HCT116 (cell line): ENCODE data around the gene P4HA2. TPM values are rescaled to one million over a fixed set of nuclear protein-coding genes. Genes with fewer than 3 reads are reported as not detected.

Source experiments
- ATAC-seq: fragments of 200-7000 bp; cut with Tn5 transposase; 2 replicates; pipeline ENCODE4 v1.9.1; 2020; ENCODE audit warnings: mild to moderate bottlenecking, moderate library complexity
- BruUV-seq: library from RNA; stranded (reverse); fragments of 400-500 nt; replicated peaks from 2 replicates; lab custom pipeline; 2021; lab: Mats Ljungman, UMichigan
- CTCF ChIA-PET: fragments of 300-600 bp; sonication (Branson Sonifier 250); formaldehyde crosslinking; loops from one replicate; lab custom pipeline; 2021; ENCODE audit warnings: antibody characterized with exemption; lab: Charles Lee
- POLR2A ChIA-PET: fragments of 300-600, 350-600 bp; sonication (Branson Sonifier 250); formaldehyde crosslinking; loops from one replicate; lab custom pipeline; 2021; ENCODE audit warnings: antibody characterized with exemption; lab: Charles Lee
- RAD21 ChIA-PET, 2 experiments: fragments of 300-600 bp; sonication (Branson Sonifier 250); formaldehyde crosslinking; loops; one replicate each; lab custom pipeline; 2023; ENCODE audit warnings: low total read pairs in 2 of 2; ENCODE audit not compliant: uncharacterized antibody in 2 of 2, unreplicated experiment in 2 of 2, low non-redundant PET in 1 of 2; lab: Charles Lee
- DNase-seq: peaks from one replicate; pipeline ENCODE4 v3.0.0-alpha.2; 2010; ENCODE audit warnings: low read depth, low spot score
- H2AFZ ChIP-seq: fragments of 200-600 bp; shearing (Covaris generic), sonication (generic); 2 replicates; pipeline ENCODE4 v1.6.1; 2017; ENCODE audit warnings: low read depth, mixed run types, mixed read lengths, antibody characterized with exemption, low read length; ENCODE audit not compliant: poor library complexity, severe bottlenecking
- H3K27ac ChIP-seq: 2 replicates; pipeline ENCODE4 v1.5.1; 2012; ENCODE audit warnings: low read depth, low read length
- H3K27me3 ChIP-seq: fragments of 200-600 bp; sonication (generic); 2 replicates; pipeline ENCODE4 v1.6.1; 2016; ENCODE audit warnings: mixed run types, low read length, mixed read lengths; ENCODE audit not compliant: insufficient read depth
- H3K36me3 ChIP-seq, 2 experiments: fragments of 200-500 bp in 1 of 2; fragments of 200-600 bp in 1 of 2; sonication (Bioruptor generic) in 1 of 2; sonication (generic) in 1 of 2; 2 replicates each; pipeline versions ENCODE4 v1.5.1 to v1.6.1; 2014 to 2016; ENCODE audit warnings: low read length in 2 of 2, inconsistent platforms in 1 of 2, mixed read lengths in 1 of 2, mixed run types in 1 of 2; ENCODE audit not compliant: insufficient read depth in 2 of 2, control insufficient read depth in 1 of 2
- H3K4me1 ChIP-seq, 2 experiments: fragments of 200-600 bp in 1 of 2; sonication (generic) in 1 of 2; 2 replicates each; pipeline versions ENCODE4 v1.5.1 to v1.6.1; 2012 to 2017; ENCODE audit warnings: low read length in 2 of 2, inconsistent platforms in 1 of 2, mild to moderate bottlenecking in 1 of 2, mixed read lengths in 1 of 2, mixed run types in 1 of 2, moderate library complexity in 1 of 2; ENCODE audit not compliant: insufficient read depth in 2 of 2, control insufficient read depth in 1 of 2
- H3K4me2 ChIP-seq: fragments of 200-600 bp; sonication (generic); 2 replicates; pipeline ENCODE4 v1.6.1; 2017; ENCODE audit warnings: mixed run types, low read length, mixed read lengths
- H3K4me3 ChIP-seq, 2 experiments: fragments of 200-600 bp in 1 of 2; sonication (generic) in 1 of 2; replicated peaks in 1 of 2; 2 replicates each; pipeline ENCODE4 v1.5.1; 2011 to 2016; ENCODE audit warnings: low read length in 2 of 2, control low read depth in 1 of 2, low read depth in 1 of 2, mild to moderate bottlenecking in 1 of 2, mixed read lengths in 1 of 2, mixed run types in 1 of 2
- H3K79me2 ChIP-seq: fragments of 200-600 bp; sonication (generic); 2 replicates; pipeline ENCODE4 v1.6.1; 2017; ENCODE audit warnings: mild to moderate bottlenecking, mixed run types, low read length, moderate library complexity, mixed read lengths; ENCODE audit not compliant: insufficient read depth
- H3K9ac ChIP-seq: fragments of 200-600 bp; sonication (generic); 2 replicates; pipeline ENCODE4 v1.6.1; 2016; ENCODE audit warnings: low read length, mixed read lengths
- H3K9me2 ChIP-seq: fragments of 200-600 bp; sonication (generic), shearing (Covaris generic); 2 replicates; pipeline ENCODE4 v1.6.1; 2017; ENCODE audit warnings: mixed run types, mild to moderate bottlenecking, moderate library complexity; ENCODE audit not compliant: insufficient read depth
- H3K9me3 ChIP-seq, 2 experiments: fragments of 200-500 bp in 1 of 2; fragments of 200-600 bp in 1 of 2; sonication (Bioruptor generic) in 1 of 2; sonication (generic) in 1 of 2; 2 replicates each; pipeline ENCODE4 v1.6.1; 2014 to 2017; ENCODE audit warnings: low read length in 2 of 2, mixed read lengths in 2 of 2, inconsistent platforms in 1 of 2, low read depth in 1 of 2, mild to moderate bottlenecking in 1 of 2, mixed run types in 1 of 2, moderate library complexity in 1 of 2; ENCODE audit not compliant: control insufficient read depth in 1 of 2, insufficient read depth in 1 of 2
- H4K20me1 ChIP-seq: fragments of 200-600 bp; sonication (generic), shearing (Covaris generic); 2 replicates; pipeline ENCODE4 v1.6.1; 2017; ENCODE audit warnings: mixed run types, mild to moderate bottlenecking, moderate library complexity; ENCODE audit not compliant: insufficient read depth
- CBX3 ChIP-seq: IDR thresholded peaks from 2 replicates; pipeline ENCODE4 v1.6.1; 2012; ENCODE audit warnings: low read depth
- CEBPB ChIP-seq: IDR thresholded peaks from 2 replicates; pipeline ENCODE4 v1.6.1; 2012; ENCODE audit warnings: low read depth
- EGR1 ChIP-seq: IDR thresholded peaks from 2 replicates; pipeline ENCODE4 v1.6.1; 2012; ENCODE audit warnings: low read depth
- ELF1 ChIP-seq: IDR thresholded peaks from 2 replicates; pipeline ENCODE4 v1.6.1; 2012; ENCODE audit warnings: low read depth, borderline replicate concordance
- EZH2 ChIP-seq: fragments of 200-600 bp; sonication (generic); IDR thresholded peaks from 2 replicates; pipeline ENCODE4 v1.6.1; 2017; ENCODE audit warnings: antibody characterized with exemption, mixed run types
- EZH2phosphoT487 ChIP-seq: fragments of 200-600 bp; IDR thresholded peaks from 2 replicates; pipeline ENCODE4 v1.6.1; 2018; ENCODE audit warnings: antibody characterized with exemption, borderline replicate concordance
- FOSL1 ChIP-seq: IDR thresholded peaks from 2 replicates; pipeline ENCODE4 v1.6.1; 2012; ENCODE audit warnings: low read depth
- POLR2A ChIP-seq: IDR thresholded peaks from 2 replicates; pipeline ENCODE4 v1.7.0; 2011; ENCODE audit warnings: borderline replicate concordance; ENCODE audit not compliant: insufficient read depth, insufficient read length; ENCODE audit errors: extremely low read depth
- RAD21 ChIP-seq: IDR thresholded peaks from 2 replicates; pipeline ENCODE4 v1.6.1; 2012; ENCODE audit warnings: low read depth, mild to moderate bottlenecking
- SIN3A ChIP-seq: IDR thresholded peaks from 2 replicates; pipeline ENCODE4 v1.6.1; 2012; ENCODE audit warnings: low read depth
- SP1 ChIP-seq: IDR thresholded peaks from 2 replicates; pipeline ENCODE4 v1.6.1; 2012; ENCODE audit warnings: low read depth
- SRF ChIP-seq: IDR thresholded peaks from 2 replicates; pipeline ENCODE4 v1.6.1; 2012; ENCODE audit warnings: low read depth
- TCF7L2 ChIP-seq: IDR thresholded peaks from 2 replicates; pipeline ENCODE4 v1.7.0; 2011; ENCODE audit warnings: borderline replicate concordance, inconsistent platforms; ENCODE audit not compliant: insufficient read depth, insufficient read length; ENCODE audit errors: extremely low read depth
- ZNF274 ChIP-seq: fragments of 200-500 bp; sonication (Bioruptor generic); IDR thresholded peaks from 2 replicates; pipeline ENCODE4 v1.6.1; 2014; ENCODE audit warnings: mild to moderate bottlenecking, low read depth, low read length, inconsistent platforms
- intact Hi-C: fragments of 100-400 bp; cut with micrococcal nuclease; formaldehyde crosslinking; loops from 2 replicates; pipeline ENCODE4 v1.10.0; 2022
- total RNA-seq: library from RNA; stranded (reverse); gene quantifications from one replicate; pipeline ENCODE4 v1.2.1, GENCODE V29; 2021; ENCODE audit not compliant: unreplicated experiment
- TF ChIP-seq, protein P1 (sequence below): IDR thresholded peaks from 2 replicates; pipeline ENCODE4 v1.6.1; 2011; ENCODE audit warnings: mild to moderate bottlenecking, low read length, moderate library complexity; ENCODE audit not compliant: insufficient replicate concordance; ENCODE audit errors: extremely low read depth

The P4HA2 gene
- total RNA-seq, 1 experiment from 2014 or later = 29.0 TPM

DNA sequence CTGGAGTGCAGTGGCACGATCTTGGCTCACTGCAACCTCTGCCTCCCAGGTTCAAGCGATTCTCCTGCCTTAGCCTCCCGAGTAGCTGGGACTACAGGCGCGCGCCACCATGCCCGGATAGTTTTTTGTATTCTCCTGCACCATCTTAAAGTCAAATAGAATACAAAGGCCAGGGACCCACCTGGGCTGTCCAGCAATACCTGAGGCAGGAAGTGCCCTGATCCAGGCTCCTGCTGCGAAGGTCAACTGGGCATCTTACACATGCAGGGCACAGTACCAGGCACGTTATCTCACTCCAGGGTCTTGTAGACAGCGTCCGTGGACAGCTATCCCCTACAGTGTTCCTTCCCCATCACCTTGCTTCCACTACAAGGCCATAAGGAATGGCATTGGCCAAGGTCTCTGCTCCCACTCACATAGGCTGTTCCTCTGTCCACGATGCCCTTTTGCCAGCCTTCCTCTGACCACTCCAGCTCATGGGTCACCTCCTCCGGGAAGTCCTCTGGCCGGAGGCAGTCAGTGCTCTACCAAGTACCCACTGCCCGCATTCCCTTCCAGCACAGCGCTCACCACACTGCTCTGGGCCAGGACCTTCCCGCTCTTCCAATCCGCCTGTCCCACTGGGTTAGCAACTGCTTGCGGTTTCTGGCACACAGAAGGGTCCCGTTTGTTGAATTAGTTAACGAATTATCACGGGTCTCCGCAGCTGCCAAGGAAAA lies 978 bp downstream of the P4HA2 start:
- H3K4me3 ChIP-seq = peak overlapping the region; percentile 67 to 77
- H3K4me1 ChIP-seq = peaks cover 19 to 38% of the 10 kb centered on the region in 2 experiments
- intact Hi-C loops = loop anchor here (2.0 kb wide), 1 partner anchor 68 kb away; the partner anchor contains the start of gene SLC22A4
- H3K27me3 ChIP-seq = no peaks in the 10 kb centered on the region
- no peak overlapping the region for H2AFZ ChIP-seq
- ATAC-seq = no peak
- TF ChIP-seq POLR2A (no peak), FOSL1 (no peak), RAD21 (no peak), SIN3A (no peak), SP1 (no peak), CEBPB (no peak), ZNF274 (no peak), EZH2 (no peak), TCF7L2 (no peak), EGR1 (no peak), SRF (no peak), ELF1 (no peak), CBX3 (no peak), EZH2phosphoT487 (no peak)
- TF ChIP-seq, protein P1, sequence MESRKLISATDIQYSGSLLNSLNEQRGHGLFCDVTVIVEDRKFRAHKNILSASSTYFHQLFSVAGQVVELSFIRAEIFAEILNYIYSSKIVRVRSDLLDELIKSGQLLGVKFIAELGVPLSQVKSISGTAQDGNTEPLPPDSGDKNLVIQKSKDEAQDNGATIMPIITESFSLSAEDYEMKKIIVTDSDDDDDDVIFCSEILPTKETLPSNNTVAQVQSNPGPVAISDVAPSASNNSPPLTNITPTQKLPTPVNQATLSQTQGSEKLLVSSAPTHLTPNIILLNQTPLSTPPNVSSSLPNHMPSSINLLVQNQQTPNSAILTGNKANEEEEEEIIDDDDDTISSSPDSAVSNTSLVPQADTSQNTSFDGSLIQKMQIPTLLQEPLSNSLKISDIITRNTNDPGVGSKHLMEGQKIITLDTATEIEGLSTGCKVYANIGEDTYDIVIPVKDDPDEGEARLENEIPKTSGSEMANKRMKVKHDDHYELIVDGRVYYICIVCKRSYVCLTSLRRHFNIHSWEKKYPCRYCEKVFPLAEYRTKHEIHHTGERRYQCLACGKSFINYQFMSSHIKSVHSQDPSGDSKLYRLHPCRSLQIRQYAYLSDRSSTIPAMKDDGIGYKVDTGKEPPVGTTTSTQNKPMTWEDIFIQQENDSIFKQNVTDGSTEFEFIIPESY = no peak
- ChIA-PET RAD21 (no interaction called here), POLR2A (interaction anchor here (1.3 to 2.9 kb wide), 2 partner anchors 11 to 67 kb away, joined by 4 to 7 read pairs; partner anchors contain the start of gene SLC22A4), CTCF (interaction anchor here (1.5 kb wide), 1 partner anchor 11 kb away, joined by 14 read pairs; no protein-coding TSS in a partner anchor)
- no TSS peak for BruUV-seq
- DNase-seq = no peak
- no peaks in the 10 kb centered on the region for H3K9me3 ChIP-seq
- H3K79me2 ChIP-seq = peaks cover 27% of the 10 kb centered on the region
- peak overlapping the region; percentile 75 for H3K9ac ChIP-seq
- H3K4me2 ChIP-seq = peak overlapping the region; percentile 98
- no peaks in the 10 kb centered on the region for H4K20me1 ChIP-seq
- H3K27ac ChIP-seq = peak overlapping the region; percentile 81
- no peaks in the 10 kb centered on the region for H3K36me3 ChIP-seq
- no peaks in the 10 kb centered on the region; the same call in 1 of the 2 replicates for H3K9me2 ChIP-seq
